ENCODE data around the gene C2orf76.

DNA sequence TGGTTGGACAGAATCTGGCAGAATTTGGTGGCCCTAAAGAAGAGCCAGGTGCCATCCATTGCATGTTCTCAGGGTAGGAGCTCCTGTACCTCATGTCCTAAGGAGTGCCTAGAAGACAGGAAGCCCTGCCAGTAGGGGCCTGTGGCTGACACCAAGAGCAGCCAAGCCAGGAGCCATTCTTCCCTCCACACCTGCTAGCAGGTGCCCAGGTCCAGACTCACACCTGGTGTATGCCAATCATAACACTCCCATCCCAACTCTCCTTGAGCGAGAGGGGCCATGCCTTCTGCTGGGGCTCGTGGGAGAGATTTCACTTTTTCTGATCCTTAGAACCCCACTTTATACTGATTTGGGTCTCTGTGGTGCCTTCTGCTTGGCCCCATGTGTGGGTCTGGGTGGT lies 38.5 kb upstream of the C2orf76 start:
- TF ChIP-seq, protein P1, sequence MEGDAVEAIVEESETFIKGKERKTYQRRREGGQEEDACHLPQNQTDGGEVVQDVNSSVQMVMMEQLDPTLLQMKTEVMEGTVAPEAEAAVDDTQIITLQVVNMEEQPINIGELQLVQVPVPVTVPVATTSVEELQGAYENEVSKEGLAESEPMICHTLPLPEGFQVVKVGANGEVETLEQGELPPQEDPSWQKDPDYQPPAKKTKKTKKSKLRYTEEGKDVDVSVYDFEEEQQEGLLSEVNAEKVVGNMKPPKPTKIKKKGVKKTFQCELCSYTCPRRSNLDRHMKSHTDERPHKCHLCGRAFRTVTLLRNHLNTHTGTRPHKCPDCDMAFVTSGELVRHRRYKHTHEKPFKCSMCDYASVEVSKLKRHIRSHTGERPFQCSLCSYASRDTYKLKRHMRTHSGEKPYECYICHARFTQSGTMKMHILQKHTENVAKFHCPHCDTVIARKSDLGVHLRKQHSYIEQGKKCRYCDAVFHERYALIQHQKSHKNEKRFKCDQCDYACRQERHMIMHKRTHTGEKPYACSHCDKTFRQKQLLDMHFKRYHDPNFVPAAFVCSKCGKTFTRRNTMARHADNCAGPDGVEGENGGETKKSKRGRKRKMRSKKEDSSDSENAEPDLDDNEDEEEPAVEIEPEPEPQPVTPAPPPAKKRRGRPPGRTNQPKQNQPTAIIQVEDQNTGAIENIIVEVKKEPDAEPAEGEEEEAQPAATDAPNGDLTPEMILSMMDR (conservative IDR thresholded peaks at IDR 0.05; ENCODE audit: low read depth, low read length): no peak
- TF ChIP-seq EZH2 (IDR thresholded peaks at IDR 0.05; ENCODE audit: low read length, unreplicated experiment) (no peak), EZH2phosphoT487 (IDR thresholded peaks at IDR 0.05; ENCODE audit: borderline replicate concordance, low read length) (no peak)

All from PC-3 (cell line).